Right lobe of liver (tissue), 6 donors: ENCODE data around the gene PTPRM. TPM values are rescaled to one million over a fixed set of nuclear protein-coding genes. Genes with fewer than 3 reads are reported as not detected.

Experiments
- ATAC-seq, 4 donors: fragments of 200-7000 bp; cut with Tn5 transposase; one replicate each; pipeline ENCODE4 v1.9.1; 2020; ENCODE audit warnings: mild to moderate bottlenecking in 4 of 4, moderate library complexity in 4 of 4
- DNase-seq, 3 donors: peaks; one replicate each; pipeline ENCODE4 v3.0.0-alpha.2; 2020
- H3K27ac ChIP-seq, 3 donors: fragments of 200-600 bp; one replicate each; pipeline ENCODE4 v1.8.0; 2022
- H3K27me3 ChIP-seq, 2 donors: fragments of 200-600 bp; one replicate each; pipeline ENCODE4 v1.8.0; 2022
- H3K36me3 ChIP-seq, 4 donors: fragments of 200-600 bp; sonication (generic) in 1 of 4; one replicate each; pipeline versions ENCODE4 v1.5.1 to v1.8.0; 2017 to 2022; ENCODE audit warnings: control low read depth in 1 of 4
- H3K4me1 ChIP-seq, 4 donors: fragments of 200-600 bp; sonication (generic) in 1 of 4; one replicate each; pipeline versions ENCODE4 v1.5.1 to v1.8.0; 2017 to 2022; ENCODE audit warnings: control low read depth in 1 of 4
- H3K4me3 ChIP-seq, 3 donors: fragments of 200-600 bp; one replicate each; pipeline ENCODE4 v1.8.0; 2022
- H3K9me3 ChIP-seq, 4 donors: fragments of 200-600 bp; sonication (generic) in 1 of 4; one replicate each; pipeline versions ENCODE4 v1.5.1 to v1.8.0; 2017 to 2022; ENCODE audit warnings: control low read depth in 1 of 4
- CTCF ChIP-seq, 4 donors: fragments of 200-600 bp in 3 of 4; fragments of 450-650 bp in 1 of 4; IDR thresholded peaks; one replicate each; pipeline versions ENCODE4 v1.5.1 to v1.8.0; 2016 to 2022; ENCODE audit warnings: antibody characterized with exemption in 4 of 4, mild to moderate bottlenecking in 2 of 4
- POLR2A ChIP-seq: fragments of 450-650 bp; IDR thresholded peaks from one replicate; pipeline ENCODE4 v1.6.1; 2017; ENCODE audit warnings: antibody characterized with exemption, mild to moderate bottlenecking
- WGBS: methylation state at CpG from one replicate; pipeline ENCODE4 v1.1.6; 2018; ENCODE audit warnings: low coverage, low lambda C conversion rate; ENCODE audit not compliant: insufficient coverage; ENCODE audit errors: missing lambda C conversion rate; 5-methylcytosine and 5-hydroxymethylcytosine counted together
- intact Hi-C, 2 donors: fragments of 100-400 bp; cut with DNase I; formaldehyde crosslinking; loops; one replicate each; pipeline versions ENCODE4 v1.11.2 to v1.14.1; 2022
- total RNA-seq, 6 experiments: library from RNA; depleted of rRNA in 2 of 6; stranded (reverse); fragments of >200 nt in 2 of 6; fragmentation: NEBNext Ultra II Directional in 3 of 6; extraction: Animal tissue kit (Norgen Biotek cat#: 25700) in 3 of 6; gene quantifications; one replicate each; pipeline versions ENCODE4 v1.1.0 to v1.2.4, GENCODE V29; 2016 to 2023
- donor health status: DM: no; HTN: yes; CAD: no.
- donor health status: DM: no; HTN: no; CAD: no.
- donor health status: DM: no; HTN: no; CAD: no.
- donor health status: DM: no; HTN: yes; CAD: no.
- donor health status: DM: no; HTN: yes; CAD: no.

The PTPRM gene
- total RNA-seq, 6 experiments from 2014 or later = 15.1 to 45.7 (median 26.5) TPM

- no peak for DNase-seq
- H3K27me3 ChIP-seq = no peaks in the 10 kb centered on the region
- H3K36me3 ChIP-seq = no peaks in the 10 kb centered on the region
- H3K27ac ChIP-seq = no peak overlapping the region
- no peak overlapping the region for H3K4me3 ChIP-seq
- intact Hi-C loops = no loop called here
- TF ChIP-seq POLR2A (no peak), CTCF (IDR thresholded peaks at IDR 0.05) (no peak)
- WGBS = 100% methylated on average over 2 of the region's 3 CpGs
- H3K4me1 ChIP-seq = no peaks in the 10 kb centered on the region
- no peaks in the 10 kb centered on the region for H3K9me3 ChIP-seq
- no peak for ATAC-seq
Measured at GRCh38 chr18:8081872-8082553, 514.9 kb downstream of the PTPRM start.

GRCh38 chr18:8084160-8084559 is 517.0 kb downstream of the PTPRM start:
- intact Hi-C loops = no loop called here
- TF ChIP-seq POLR2A (no peak), CTCF (IDR thresholded peaks at IDR 0.05) (peak; percentile 37 to 71 (median 54))
- WGBS = 68% methylated on average over 5 of the region's 7 CpGs
- no peak overlapping the region for H3K27ac ChIP-seq
- H3K36me3 ChIP-seq = no peaks in the 10 kb centered on the region
- peak; percentile 76 to 93 (median 92) for ATAC-seq
- H3K4me3 ChIP-seq = no peak overlapping the region
- no peaks in the 10 kb centered on the region for H3K9me3 ChIP-seq
- DNase-seq = peak in 2 of 3 donors; percentile 24 to 47
- no peaks in the 10 kb centered on the region for H3K4me1 ChIP-seq
- H3K27me3 ChIP-seq = no peaks in the 10 kb centered on the region

GRCh38 chr18:8088626-8089025 is 521.5 kb downstream of the PTPRM start:
- Histone ChIP-seq H3K9me3 (no peaks in the 10 kb centered on the region), H3K36me3 (no peaks in the 10 kb centered on the region), H3K4me1 (no peaks in the 10 kb centered on the region), H3K27me3 (no peaks in the 10 kb centered on the region), H3K27ac (no peak overlapping the region), H3K4me3 (no peak overlapping the region)
- ATAC-seq = no peak
- intact Hi-C loops = no loop called here
- 79% methylated on average over 3 of the region's 3 CpGs for WGBS
- TF ChIP-seq CTCF (IDR thresholded peaks at IDR 0.05) = no peak
- TF ChIP-seq POLR2A = no peak
- no peak for DNase-seq

GRCh38 chr18:8091035-8091434 is 523.9 kb downstream of the PTPRM start:
- Histone ChIP-seq H3K27ac (no peak overlapping the region), H3K36me3 (no peaks in the 10 kb centered on the region), H3K4me3 (no peak overlapping the region), H3K9me3 (no peaks in the 10 kb centered on the region), H3K27me3 (no peaks in the 10 kb centered on the region), H3K4me1 (no peaks in the 10 kb centered on the region)
- intact Hi-C loops = no loop called here
- WGBS = 74% methylated on average over 2 of the region's 2 CpGs
- TF ChIP-seq POLR2A = no peak
- TF ChIP-seq CTCF (IDR thresholded peaks at IDR 0.05) = no peak
- no peak for DNase-seq
- ATAC-seq = no peak
